Hematopoietic multipotent progenitor cell treated with erythropoietin and hydrocortisone succinate and interleukin-3 and kit ligand, for 8 days (in vitro differentiated cells): Measurements from ENCODE around the gene OR51F1.
"Not testable (repeated sequence)": the region's sequence is repeated elsewhere in the genome, so short reads cannot be mapped to it uniquely, and the experiment has no call there.

ENCODE experiments used
- DNase-seq: peaks from one replicate; pipeline ENCODE4 v3.0.0-alpha.2; 2015

The OR51F1 gene

GRCh38 chr11:4769838-4770237 is at the start of gene OR51F1:
OR51F1 (minus strand) TSS chr11:4769938; CDS start chr11:4769938, 0 bp downstream.
- DNase-seq = no peak

GRCh38 chr11:4809246-4809645 is 39.5 kb upstream of the OR51F1 start:
- no peak for DNase-seq

GRCh38 chr11:4808476-4808875 is 38.7 kb upstream of the OR51F1 start:
- no peak for DNase-seq

GRCh38 chr11:4804280-4804679 is 34.5 kb upstream of the OR51F1 start, which contains the start of gene OR52R1:
OR52R1 (minus strand) TSS chr11:4804380; CDS start chr11:4804380, 0 bp downstream.
- DNase-seq = no peak

GRCh38 chr11:4801316-4801715 is 31.6 kb upstream of the OR51F1 start:
- not testable (repeated sequence) for DNase-seq

- no peak for DNase-seq
These were observed 28.9 kb upstream of the OR51F1 start for GRCh38 chr11:4798427-4799183.

GRCh38 chr11:4797206-4797605 is 27.5 kb upstream of the OR51F1 start:
- DNase-seq = no peak

GRCh38 chr11:4782454-4782853 is 12.7 kb upstream of the OR51F1 start:
- no peak for DNase-seq

GRCh38 chr11:4768094-4768493 is 1.6 kb downstream of the OR51F1 start:
- no peak for DNase-seq

- DNase-seq = no peak
These were observed 3.2 kb downstream of the OR51F1 start for GRCh38 chr11:4766420-4767043.

- no peak for DNase-seq
These were observed 6.6 kb downstream of the OR51F1 start for GRCh38 chr11:4763096-4763495.

GRCh38 chr11:4751201-4751600 is 18.5 kb downstream of the OR51F1 start:
- DNase-seq = no peak

GRCh38 chr11:4748438-4748837 is 21.3 kb downstream of the OR51F1 start:
- DNase-seq = no peak

GRCh38 chr11:4740735-4741134 is 29.0 kb downstream of the OR51F1 start:
- DNase-seq = no peak

GRCh38 chr11:4727171-4727570 is 42.6 kb downstream of the OR51F1 start:
- DNase-seq = no peak

- DNase-seq = not testable (repeated sequence)
These were observed 46.9 kb downstream of the OR51F1 start for GRCh38 chr11:4722616-4723534.
